Activated naive CD4-positive, alpha-beta T cell treated with anti-CD3 and anti-CD28 coated beads for 36 hours (primary cell): ENCODE measurements around the gene LAMA2. TPM values are rescaled to one million over a fixed set of nuclear protein-coding genes. Genes with fewer than 3 reads are reported as not detected.

ENCODE experiments used
- CTCF ChIA-PET: fragments of 350-600 bp; sonication (Branson Sonifier 250); formaldehyde crosslinking; loops from one replicate; lab custom pipeline; 2021; ENCODE audit warnings: antibody characterized with exemption; lab: Charles Lee
- DNase-seq: peaks from one replicate; pipeline ENCODE4 v3.0.0-alpha.2; 2020
- H3K27ac Mint-ChIP-seq: one replicate; pipeline ENCODE4 v1.8.0; 2021; ENCODE audit warnings: mild to moderate bottlenecking, mixed read lengths
- H3K27me3 Mint-ChIP-seq: one replicate; pipeline ENCODE4 v1.8.0; 2021; ENCODE audit warnings: low read depth, mixed read lengths
- H3K36me3 Mint-ChIP-seq: one replicate; pipeline ENCODE4 v1.8.0; 2021; ENCODE audit warnings: low read depth, mixed read lengths
- H3K4me1 Mint-ChIP-seq: one replicate; pipeline ENCODE4 v1.8.0; 2021; ENCODE audit warnings: low read depth, mixed read lengths
- H3K4me3 Mint-ChIP-seq: one replicate; pipeline ENCODE4 v1.8.0; 2021; ENCODE audit warnings: mild to moderate bottlenecking, moderate library complexity, mixed read lengths
- H3K9me3 Mint-ChIP-seq: one replicate; pipeline ENCODE4 v1.8.0; 2021; ENCODE audit warnings: mixed read lengths
- intact Hi-C: fragments of 100-400 bp; cut with micrococcal nuclease; formaldehyde crosslinking; loops from one replicate; pipeline ENCODE4 v1.15.1; 2023
- total RNA-seq, 2 experiments: library from RNA; stranded (reverse); gene quantifications; one replicate each; pipeline ENCODE4 v1.2.3, GENCODE V29; 2021

LAMA2 gene
- total RNA-seq, 2 experiments from 2014 or later: 0.86 to 2.2 TPM

DNA sequence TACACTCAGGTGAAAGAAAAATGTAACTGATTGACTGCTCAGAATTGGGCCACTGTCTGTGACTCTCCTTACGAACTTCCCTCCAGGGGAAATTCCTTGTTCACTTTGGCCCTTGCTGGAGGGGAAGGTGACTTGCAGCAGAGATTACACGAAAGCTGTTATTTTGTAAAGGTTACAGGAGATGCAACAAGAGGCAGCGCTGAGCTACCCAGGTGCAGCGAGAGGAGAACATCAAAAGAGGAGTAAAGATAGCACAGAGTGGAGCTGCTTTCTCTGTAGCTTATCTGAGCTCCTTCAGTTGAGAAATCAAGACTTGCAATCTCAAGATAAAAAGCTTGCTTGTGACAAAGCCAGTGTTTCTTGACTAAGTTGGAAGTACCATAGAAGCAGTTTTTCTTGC is 682.4 kb downstream of the LAMA2 start:
- Mint-ChIP-seq H3K4me1 (peaks cover 3% of the 10 kb centered on the region), H3K9me3 (peaks cover 2% of the 10 kb centered on the region), H3K36me3 (no peaks in the 10 kb centered on the region), H3K4me3 (no peak overlapping the region), H3K27ac (no peak overlapping the region), H3K27me3 (no peaks in the 10 kb centered on the region)
- CTCF ChIA-PET: interaction anchor here (1.2 to 3.6 kb wide), 4 partner anchors 9 to 195 kb away, joined by 3 to 45 read pairs (median 5); no protein-coding TSS in a partner anchor
- intact Hi-C loops: loop anchor here (5.0 to 10.0 kb wide), 3 partner anchors 313 to 1711 kb away; no protein-coding TSS in a partner anchor
- DNase-seq: no peak

- Mint-ChIP-seq H3K9me3 (peaks cover 3% of the 10 kb centered on the region), H3K4me3 (no peak overlapping the region), H3K27me3 (no peaks in the 10 kb centered on the region), H3K36me3 (no peaks in the 10 kb centered on the region), H3K4me1 (peaks cover 3% of the 10 kb centered on the region), H3K27ac (no peak overlapping the region)
- intact Hi-C loops: loop anchor here (5.0 to 10.0 kb wide), 3 partner anchors 314 to 1711 kb away; no protein-coding TSS in a partner anchor
- DNase-seq: no peak
- CTCF ChIA-PET: interaction anchor here (1.2 to 3.6 kb wide), 5 partner anchors 9 to 195 kb away, joined by 3 to 45 read pairs (median 4); no protein-coding TSS in a partner anchor
These were observed 682.9 kb downstream of the LAMA2 start for GRCh38 chr6:129565811-129566210.
